Activated T-cell treated with anti-CD3 and anti-CD28 coated beads, Interleukin-2, amount 50 U/mL, for 48 hours (primary cell): ENCODE data around the gene GRIA1.
"Not testable (repeated sequence)": the region's sequence is repeated elsewhere in the genome, so short reads cannot be mapped to it uniquely, and the experiment has no call there.

Source experiments
- DNase-seq, 2 experiments: peaks; one replicate each; pipeline ENCODE4 v3.0.0-alpha.2; 2020

The GRIA1 gene

GRCh38 chr5:153792305-153792704 lies 301.8 kb downstream of the GRIA1 start:
- DNase-seq = no peak

- no peak for DNase-seq
These were observed 303.2 kb downstream of the GRIA1 start for GRCh38 chr5:153793699-153794098.

GRCh38 chr5:153794327-153794726 lies 303.9 kb downstream of the GRIA1 start:
- no peak for DNase-seq

- no peak for DNase-seq
These were observed 306.1 kb downstream of the GRIA1 start for GRCh38 chr5:153796527-153796926.

GRCh38 chr5:153797484-153797883 lies 307.0 kb downstream of the GRIA1 start:
- DNase-seq = no peak

- DNase-seq = no peak
These were observed 308.4 kb downstream of the GRIA1 start for GRCh38 chr5:153798830-153799229.

GRCh38 chr5:153799466-153799865 lies 309.0 kb downstream of the GRIA1 start:
- no peak for DNase-seq

- DNase-seq = no peak
These were observed 311.8 kb downstream of the GRIA1 start for GRCh38 chr5:153802050-153802821.

GRCh38 chr5:153807801-153808200 lies 317.3 kb downstream of the GRIA1 start:
- DNase-seq = no peak

- DNase-seq = no peak
These were observed 318.7 kb downstream of the GRIA1 start for GRCh38 chr5:153809166-153809565.

- DNase-seq = no peak
These were observed 323.4 kb downstream of the GRIA1 start for GRCh38 chr5:153813901-153814300.

- DNase-seq = no peak
These were observed 326.4 kb downstream of the GRIA1 start for GRCh38 chr5:153816870-153817269.

GRCh38 chr5:153818626-153819025 lies 328.2 kb downstream of the GRIA1 start:
- no peak for DNase-seq

GRCh38 chr5:153823036-153823435 lies 332.6 kb downstream of the GRIA1 start:
- DNase-seq = no peak

- DNase-seq = no peak
These were observed 334.4 kb downstream of the GRIA1 start for GRCh38 chr5:153824909-153825308.

GRCh38 chr5:153827397-153827796 lies 336.9 kb downstream of the GRIA1 start:
- DNase-seq = no peak

GRCh38 chr5:153829510-153830065 lies 339.1 kb downstream of the GRIA1 start:
- no peak for DNase-seq

GRCh38 chr5:153831973-153832372 lies 341.5 kb downstream of the GRIA1 start:
- DNase-seq = no peak

- no peak for DNase-seq
These were observed 345.5 kb downstream of the GRIA1 start for GRCh38 chr5:153835891-153836515.

GRCh38 chr5:153849303-153850113 lies 359.0 kb downstream of the GRIA1 start:
- not testable (repeated sequence) for DNase-seq

GRCh38 chr5:153860195-153860886 lies 369.9 kb downstream of the GRIA1 start:
- DNase-seq = no peak

GRCh38 chr5:153862906-153863305 lies 372.4 kb downstream of the GRIA1 start:
- not testable (repeated sequence) for DNase-seq
